ENCODE results near the gene NRSN1.
"Not testable (repeated sequence)": the region's sequence is repeated elsewhere in the genome, so short reads cannot be mapped to it uniquely, and the experiment has no call there.

The NRSN1 gene

GRCh38 chr6:24125980-24126379 lies at the start of gene NRSN1:
TSS of gene NRSN1 (plus strand) at chr6:24126215. CDS start at chr6:24134328, 8,113 bp downstream.
- no peak for FAIRE-seq

GRCh38 chr6:24078200-24078599 lies 47.8 kb upstream of the NRSN1 start:
- no peak for FAIRE-seq

- no peak for FAIRE-seq
These were observed 46.9 kb upstream of the NRSN1 start for GRCh38 chr6:24079076-24079475.

GRCh38 chr6:24080711-24081110 lies 45.3 kb upstream of the NRSN1 start:
- no peak for FAIRE-seq

- FAIRE-seq = no peak
These were observed 36.3 kb upstream of the NRSN1 start for GRCh38 chr6:24089736-24090135.

GRCh38 chr6:24092407-24092806 lies 33.6 kb upstream of the NRSN1 start:
- FAIRE-seq = no peak

- FAIRE-seq = no peak
These were observed 32.6 kb upstream of the NRSN1 start for GRCh38 chr6:24093381-24093780.

- no peak for FAIRE-seq
These were observed 26.8 kb upstream of the NRSN1 start for GRCh38 chr6:24099181-24099580.

GRCh38 chr6:24100024-24100769 lies 25.8 kb upstream of the NRSN1 start:
- no peak for FAIRE-seq

GRCh38 chr6:24100770-24101155 lies 25.3 kb upstream of the NRSN1 start:
- no peak for FAIRE-seq

- FAIRE-seq = no peak
These were observed 20.8 kb upstream of the NRSN1 start for GRCh38 chr6:24105191-24105590.

GRCh38 chr6:24106291-24106690 lies 19.7 kb upstream of the NRSN1 start:
- FAIRE-seq = no peak

GRCh38 chr6:24107294-24107693 lies 18.7 kb upstream of the NRSN1 start:
- FAIRE-seq = no peak

GRCh38 chr6:24108056-24108455 lies 18.0 kb upstream of the NRSN1 start:
- no peak for FAIRE-seq

GRCh38 chr6:24110417-24110816 lies 15.6 kb upstream of the NRSN1 start:
- FAIRE-seq = no peak

- FAIRE-seq = no peak
These were observed 12.1 kb upstream of the NRSN1 start for GRCh38 chr6:24113891-24114290.

GRCh38 chr6:24117021-24117420 lies 9.0 kb upstream of the NRSN1 start:
- FAIRE-seq = no peak

GRCh38 chr6:24122139-24122538 lies 3.9 kb upstream of the NRSN1 start:
- FAIRE-seq = no peak

GRCh38 chr6:24126586-24127192 lies 674 bp downstream of the NRSN1 start:
- no peak for FAIRE-seq

- no peak for FAIRE-seq
These were observed 1.3 kb downstream of the NRSN1 start for GRCh38 chr6:24127316-24127715.

GRCh38 chr6:24131751-24132150 lies 5.7 kb downstream of the NRSN1 start:
- FAIRE-seq = no peak

- FAIRE-seq = no peak
These were observed 13.1 kb downstream of the NRSN1 start for GRCh38 chr6:24139080-24139479.

GRCh38 chr6:24139639-24140038 lies 13.6 kb downstream of the NRSN1 start:
- no peak for FAIRE-seq

GRCh38 chr6:24140591-24140990 lies 14.6 kb downstream of the NRSN1 start:
- FAIRE-seq = no peak

GRCh38 chr6:24142733-24143132 lies 16.7 kb downstream of the NRSN1 start:
- not testable (repeated sequence) for FAIRE-seq
